Peyer's patch (tissue), 4 donors: ENCODE results near the gene RBFA. TPM values are rescaled to one million over a fixed set of nuclear protein-coding genes. Genes with fewer than 3 reads are reported as not detected.

ENCODE experiments used
- DNase-seq, 3 donors: peaks; one replicate each; pipeline ENCODE4 v3.0.0-alpha.2; 2017 to 2019
- H3K27ac ChIP-seq, 4 donors: fragments of 200-600 bp; sonication (generic); one replicate each; pipeline ENCODE4 v1.5.1; 2016 to 2019
- H3K27me3 ChIP-seq, 2 donors: fragments of 200-600 bp; sonication (generic); one replicate each; pipeline ENCODE4 v1.5.1; 2019
- H3K36me3 ChIP-seq, 3 donors: fragments of 200-600 bp; sonication (generic); one replicate each; pipeline ENCODE4 v1.5.1; 2016 to 2019
- H3K4me1 ChIP-seq, 4 donors: fragments of 200-600 bp; sonication (generic); one replicate each; pipeline ENCODE4 v1.5.1; 2016 to 2019
- H3K4me3 ChIP-seq, 4 donors: fragments of 200-600 bp; sonication (generic); 1 replicate in 3 of 4; 2 replicates in 1 of 4; pipeline ENCODE4 v1.5.1; 2016 to 2019; ENCODE audit warnings: mild to moderate bottlenecking in 1 of 4
- H3K9me3 ChIP-seq, 4 donors: fragments of 200-600 bp; sonication (generic); one replicate each; pipeline ENCODE4 v1.5.1; 2016 to 2019; ENCODE audit warnings: mild to moderate bottlenecking in 1 of 4
- CTCF ChIP-seq, 6 experiments: fragments of 450-650 bp in 4 of 6; fragments of 200-600 bp in 2 of 6; sonication (generic) in 1 of 6; IDR thresholded peaks; one replicate each; pipeline ENCODE4 v1.5.1; 2017 to 2019; ENCODE audit warnings: antibody characterized with exemption in 6 of 6, mild to moderate bottlenecking in 3 of 6, moderate library complexity in 1 of 6
- POLR2A ChIP-seq, 2 donors: fragments of 450-650 bp; IDR thresholded peaks; one replicate each; pipeline ENCODE4 v1.5.1; 2017; ENCODE audit warnings: antibody characterized with exemption in 2 of 2, mild to moderate bottlenecking in 2 of 2, moderate library complexity in 2 of 2
- total RNA-seq, 4 donors: library from RNA; depleted of rRNA; stranded (reverse); fragments of >200 nt; gene quantifications; one replicate each; pipeline ENCODE4 v1.1.0, GENCODE V29; 2016

RBFA gene
- total RNA-seq: 10 to 100 TPM in 2 of 4 donors, 1 to 10 TPM in 2; 2.5 to 20.8 (median 13.6) TPM

- TF ChIP-seq CTCF (IDR thresholded peaks at IDR 0.05) (peak; percentile 14 to 64 (median 42)), POLR2A (IDR thresholded peaks at IDR 0.05) (peak; percentile 44 to 64)
- peak within 1 kb of the TSS; percentile 65 to 80 (median 72) for H3K4me3 ChIP-seq
- H3K4me1 ChIP-seq: peaks cover 0 to 11% (median 3%) of the 10 kb centered on the region in 4 donors
- no peaks in the 10 kb centered on the region for H3K36me3 ChIP-seq
- no peaks in the 10 kb centered on the region for H3K9me3 ChIP-seq
- peak; percentile 99 to 100 (median 99) for DNase-seq
- H3K27ac ChIP-seq: peak within 1 kb of the TSS; percentile 73 to 93 (median 86)
- H3K27me3 ChIP-seq: no peaks in the 10 kb centered on the region
These were observed at the start of gene RBFA for GRCh38 chr18:80034068-80034851. TSS of gene RBFA (plus strand) at chr18:80034434. CDS start at chr18:80034496, 62 bp downstream.

GRCh38 chr18:79985172-79985571, 49.1 kb upstream of the RBFA start:
- Histone ChIP-seq H3K36me3 (peaks cover 0 to 7% (median 0%) of the 10 kb centered on the region in 3 donors), H3K27ac (no peak overlapping the region), H3K27me3 (no peaks in the 10 kb centered on the region), H3K9me3 (peaks cover 0 to 3% (median 0%) of the 10 kb centered on the region in 4 donors), H3K4me3 (no peak overlapping the region), H3K4me1 (peaks cover 0 to 27% (median 7%) of the 10 kb centered on the region in 4 donors)
- no peak for DNase-seq
- no peak for TF ChIP-seq POLR2A (IDR thresholded peaks at IDR 0.05)
- no peak for TF ChIP-seq CTCF (IDR thresholded peaks at IDR 0.05)

GRCh38 chr18:79986726-79987125, 47.5 kb upstream of the RBFA start:
- Histone ChIP-seq H3K9me3 (peaks cover 0 to 3% (median 0%) of the 10 kb centered on the region in 4 donors), H3K27ac (no peak overlapping the region), H3K27me3 (no peaks in the 10 kb centered on the region), H3K36me3 (peaks cover 0 to 7% (median 0%) of the 10 kb centered on the region in 3 donors), H3K4me1 (peaks cover 0 to 27% (median 7%) of the 10 kb centered on the region in 4 donors), H3K4me3 (peak overlapping the region in 2 of 4 donors; percentile 28 to 90)
- TF ChIP-seq CTCF (IDR thresholded peaks at IDR 0.05): no peak
- no peak for TF ChIP-seq POLR2A (IDR thresholded peaks at IDR 0.05)
- no peak for DNase-seq

GRCh38 chr18:79987566-79987965, 46.7 kb upstream of the RBFA start:
- H3K27ac ChIP-seq: peak overlapping the region in 3 of 4 donors; percentile 94 to 96 (median 94)
- no peaks in the 10 kb centered on the region for H3K27me3 ChIP-seq
- DNase-seq: no peak
- peaks cover 0 to 3% (median 0%) of the 10 kb centered on the region in 3 donors for H3K36me3 ChIP-seq
- peak overlapping the region; percentile 85 to 97 (median 92) for H3K4me3 ChIP-seq
- peaks cover 0 to 24% (median 7%) of the 10 kb centered on the region in 4 donors for H3K4me1 ChIP-seq
- no peak for TF ChIP-seq POLR2A (IDR thresholded peaks at IDR 0.05)
- TF ChIP-seq CTCF (IDR thresholded peaks at IDR 0.05): no peak
- H3K9me3 ChIP-seq: peaks cover 0 to 3% (median 0%) of the 10 kb centered on the region in 4 donors

- DNase-seq: peak in 2 of 3 donors; percentile 67 to 78
- Histone ChIP-seq H3K27me3 (no peaks in the 10 kb centered on the region), H3K36me3 (no peaks in the 10 kb centered on the region), H3K9me3 (peaks cover 0 to 3% (median 0%) of the 10 kb centered on the region in 4 donors), H3K27ac (peak overlapping the region; percentile 94 to 96 (median 94)), H3K4me1 (peaks cover 0 to 20% (median 7%) of the 10 kb centered on the region in 4 donors), H3K4me3 (peak overlapping the region; percentile 85 to 97 (median 92))
- TF ChIP-seq POLR2A (IDR thresholded peaks at IDR 0.05) (no peak), CTCF (IDR thresholded peaks at IDR 0.05) (peak in 4 of 6 experiments; percentile 4 to 35 (median 14))
These were observed 46.2 kb upstream of the RBFA start for GRCh38 chr18:79988071-79988450.
